ENCODE measurements around the gene HIVEP3. TPM values are rescaled to one million over a fixed set of nuclear protein-coding genes. Genes with fewer than 3 reads are reported as not detected.

Gene HIVEP3
- total and polyA plus RNA-seq, 4 experiments from 2014 or later, result 8.2 to 12.8 (median 10.8) TPM

DNA sequence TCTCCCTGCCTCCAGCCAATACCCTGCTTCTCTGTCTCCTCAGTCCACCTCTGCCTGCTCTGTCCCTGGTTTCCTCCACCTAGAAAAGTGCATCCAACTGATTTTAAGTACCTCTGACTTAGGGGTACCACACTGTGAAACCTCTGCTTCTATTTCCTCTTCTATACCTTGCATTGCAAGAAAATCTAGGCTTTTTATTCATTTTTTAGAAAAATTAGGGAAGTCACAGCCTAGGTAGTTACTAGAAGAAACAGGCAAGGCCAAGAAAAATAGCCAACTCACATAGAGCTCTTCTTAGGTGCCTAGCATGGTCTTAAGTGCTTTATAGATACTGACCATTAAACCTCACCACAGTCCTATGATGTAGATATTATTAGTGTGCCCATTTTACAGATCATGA is 39.1 kb downstream of the HIVEP3 start:
- ChIA-PET POLR2A (ENCODE audit: partially characterized antibody) (no interaction called here), CTCF (ENCODE audit: partially characterized antibody) (no interaction called here)
- Mint-ChIP-seq H3K9me3 (no peaks in the 10 kb centered on the region), H3K27me3 (no peaks in the 10 kb centered on the region), H3K4me3 (no peak overlapping the region), H3K4me1 (peaks cover 9 to 35% (median 28%) of the 10 kb centered on the region in 4 donors), H3K36me3 (no peaks in the 10 kb centered on the region), H3K27ac (peak overlapping the region in 1 of 7 donors; percentile 37)
- Histone ChIP-seq H3K27ac (ENCODE audit: low read depth, low read length) (no peak overlapping the region), H3K9me3 (ENCODE audit: control insufficient read depth in 1 of 2, low read length in 2 of 2) (no peaks in the 10 kb centered on the region), H3K27me3 (ENCODE audit: insufficient read depth, low read length) (no peaks in the 10 kb centered on the region), H3K4me1 (ENCODE audit: insufficient read depth, low read length) (peaks cover 11% of the 10 kb centered on the region), H3K4me3 (ENCODE audit: low read length in 2 of 2) (no peak overlapping the region), H3K36me3 (ENCODE audit: insufficient read depth, low read length) (no peaks in the 10 kb centered on the region)
- DNase-seq, result no peak
- intact Hi-C loops (cut with micrococcal nuclease), result no loop called here

GRCh38 chr1:41878911-41879310 is 39.8 kb downstream of the HIVEP3 start:
- Histone ChIP-seq H3K36me3 (ENCODE audit: insufficient read depth, low read length) (no peaks in the 10 kb centered on the region), H3K27me3 (ENCODE audit: insufficient read depth, low read length) (no peaks in the 10 kb centered on the region), H3K4me1 (ENCODE audit: insufficient read depth, low read length) (peaks cover 11% of the 10 kb centered on the region), H3K4me3 (ENCODE audit: low read length in 2 of 2) (no peak overlapping the region), H3K27ac (ENCODE audit: low read depth, low read length) (no peak overlapping the region), H3K9me3 (ENCODE audit: control insufficient read depth in 1 of 2, low read length in 2 of 2) (no peaks in the 10 kb centered on the region)
- Mint-ChIP-seq H3K36me3 (no peaks in the 10 kb centered on the region), H3K4me1 (peaks cover 9 to 41% (median 35%) of the 10 kb centered on the region in 4 donors), H3K27ac (no peak overlapping the region), H3K4me3 (no peak overlapping the region), H3K27me3 (no peaks in the 10 kb centered on the region), H3K9me3 (no peaks in the 10 kb centered on the region)
- no peak for DNase-seq
- intact Hi-C loops (cut with micrococcal nuclease), result no loop called here
- POLR2A ChIA-PET (ENCODE audit: partially characterized antibody), result no interaction called here
- CTCF ChIA-PET (ENCODE audit: partially characterized antibody), result no interaction called here

GRCh38 chr1:41878495-41878894 is 40.2 kb downstream of the HIVEP3 start:
- intact Hi-C loops (cut with micrococcal nuclease), result no loop called here
- H3K27me3 Mint-ChIP-seq, result no peaks in the 10 kb centered on the region
- no peaks in the 10 kb centered on the region for H3K36me3 Mint-ChIP-seq
- no peaks in the 10 kb centered on the region for H3K36me3 ChIP-seq (ENCODE audit: insufficient read depth, low read length)
- peaks cover 11% of the 10 kb centered on the region for H3K4me1 ChIP-seq (ENCODE audit: insufficient read depth, low read length)
- H3K9me3 ChIP-seq (ENCODE audit: control insufficient read depth in 1 of 2, low read length in 2 of 2), result no peaks in the 10 kb centered on the region
- no peak overlapping the region for H3K27ac Mint-ChIP-seq
- no peaks in the 10 kb centered on the region for H3K27me3 ChIP-seq (ENCODE audit: insufficient read depth, low read length)
- no peak for DNase-seq
- H3K4me3 ChIP-seq (ENCODE audit: low read length in 2 of 2), result no peak overlapping the region
- ChIA-PET POLR2A (ENCODE audit: partially characterized antibody) (no interaction called here), CTCF (ENCODE audit: partially characterized antibody) (no interaction called here)
- peaks cover 9 to 42% (median 35%) of the 10 kb centered on the region in 4 donors for H3K4me1 Mint-ChIP-seq
- H3K27ac ChIP-seq (ENCODE audit: low read depth, low read length), result no peak overlapping the region
- H3K9me3 Mint-ChIP-seq, result no peaks in the 10 kb centered on the region
- no peak overlapping the region for H3K4me3 Mint-ChIP-seq

DNA sequence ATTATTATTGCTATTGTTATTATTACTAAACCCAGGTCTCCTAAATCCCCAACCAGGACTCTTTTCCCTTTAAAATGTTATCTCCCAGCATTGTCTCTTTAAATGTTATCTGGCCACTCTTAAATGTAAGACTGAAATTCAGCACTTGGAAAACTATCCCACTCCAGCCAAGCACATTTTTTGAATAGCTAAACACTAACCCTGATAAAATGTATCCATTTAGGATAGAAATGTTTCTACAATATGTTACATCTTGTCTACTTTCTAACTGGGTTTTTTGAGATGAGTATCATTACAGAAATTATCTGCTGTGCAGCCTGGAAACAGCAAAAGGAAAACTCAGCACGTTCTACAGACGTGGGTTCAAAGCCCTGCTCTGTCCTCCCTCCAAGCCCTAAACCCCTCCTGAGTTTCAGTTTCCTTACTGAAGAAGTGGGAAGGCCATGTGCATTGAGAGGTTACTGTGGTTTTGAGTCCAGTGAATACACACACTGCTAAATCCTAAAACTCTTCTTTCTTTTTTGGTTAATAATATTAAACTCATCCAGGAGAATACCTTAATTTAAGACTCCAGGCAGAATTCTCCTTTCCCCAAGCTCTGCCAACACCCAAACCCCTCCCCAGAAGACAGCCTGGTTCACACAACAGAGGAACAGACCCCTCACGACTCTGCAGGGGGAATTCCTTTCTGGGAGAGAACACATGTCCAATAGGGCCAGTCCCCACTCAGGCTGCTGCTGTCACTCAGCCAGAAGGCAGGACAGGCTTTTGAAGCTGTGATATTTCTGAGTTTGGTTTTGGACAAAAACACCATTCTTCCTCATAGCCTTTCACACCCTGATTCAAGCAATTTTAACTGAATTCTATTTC is 41.9 kb downstream of the HIVEP3 start:
- ChIA-PET CTCF (ENCODE audit: partially characterized antibody) (no interaction called here), POLR2A (ENCODE audit: partially characterized antibody) (no interaction called here)
- Mint-ChIP-seq H3K27ac (peak overlapping the region in 1 of 7 donors; percentile 36), H3K27me3 (no peaks in the 10 kb centered on the region), H3K9me3 (peaks cover 0 to 1% (median 0%) of the 10 kb centered on the region in 8 donors), H3K4me1 (peaks cover under 1 to 31% (median 26%) of the 10 kb centered on the region in 4 donors), H3K36me3 (peaks cover 0 to 4% of the 10 kb centered on the region in 2 donors), H3K4me3 (no peak overlapping the region)
- Histone ChIP-seq H3K36me3 (ENCODE audit: insufficient read depth, low read length) (no peaks in the 10 kb centered on the region), H3K27me3 (ENCODE audit: insufficient read depth, low read length) (no peaks in the 10 kb centered on the region), H3K9me3 (ENCODE audit: control insufficient read depth in 1 of 2, low read length in 2 of 2) (no peaks in the 10 kb centered on the region), H3K27ac (ENCODE audit: low read depth, low read length) (no peak overlapping the region), H3K4me1 (ENCODE audit: insufficient read depth, low read length) (peaks cover 2% of the 10 kb centered on the region), H3K4me3 (ENCODE audit: low read length in 2 of 2) (no peak overlapping the region)
- no peak for DNase-seq
- intact Hi-C loops (cut with micrococcal nuclease), result no loop called here

GRCh38 chr1:41875487-41875886 is 43.2 kb downstream of the HIVEP3 start:
- Mint-ChIP-seq H3K4me1 (peaks cover 0 to 32% (median 25%) of the 10 kb centered on the region in 4 donors), H3K27me3 (no peaks in the 10 kb centered on the region), H3K9me3 (peaks cover 0 to 1% (median 0%) of the 10 kb centered on the region in 8 donors), H3K36me3 (peaks cover 0 to 4% of the 10 kb centered on the region in 2 donors), H3K27ac (peak overlapping the region in 2 of 7 donors; percentile 7 to 71), H3K4me3 (no peak overlapping the region)
- H3K4me1 ChIP-seq (ENCODE audit: insufficient read depth, low read length), result no peaks in the 10 kb centered on the region
- POLR2A ChIA-PET (ENCODE audit: partially characterized antibody), result no interaction called here
- H3K36me3 ChIP-seq (ENCODE audit: insufficient read depth, low read length), result no peaks in the 10 kb centered on the region
- intact Hi-C loops (cut with micrococcal nuclease), result no loop called here
- no peak overlapping the region for H3K27ac ChIP-seq (ENCODE audit: low read depth, low read length)
- CTCF ChIA-PET (ENCODE audit: partially characterized antibody), result interaction anchor here (0.9 kb wide), 1 partner anchor 16 kb away, joined by 6 read pairs; no protein-coding TSS in a partner anchor
- H3K9me3 ChIP-seq (ENCODE audit: control insufficient read depth in 1 of 2, low read length in 2 of 2), result no peaks in the 10 kb centered on the region
- no peak for DNase-seq
- H3K4me3 ChIP-seq (ENCODE audit: low read length in 2 of 2), result no peak overlapping the region
- no peaks in the 10 kb centered on the region for H3K27me3 ChIP-seq (ENCODE audit: insufficient read depth, low read length)

DNA sequence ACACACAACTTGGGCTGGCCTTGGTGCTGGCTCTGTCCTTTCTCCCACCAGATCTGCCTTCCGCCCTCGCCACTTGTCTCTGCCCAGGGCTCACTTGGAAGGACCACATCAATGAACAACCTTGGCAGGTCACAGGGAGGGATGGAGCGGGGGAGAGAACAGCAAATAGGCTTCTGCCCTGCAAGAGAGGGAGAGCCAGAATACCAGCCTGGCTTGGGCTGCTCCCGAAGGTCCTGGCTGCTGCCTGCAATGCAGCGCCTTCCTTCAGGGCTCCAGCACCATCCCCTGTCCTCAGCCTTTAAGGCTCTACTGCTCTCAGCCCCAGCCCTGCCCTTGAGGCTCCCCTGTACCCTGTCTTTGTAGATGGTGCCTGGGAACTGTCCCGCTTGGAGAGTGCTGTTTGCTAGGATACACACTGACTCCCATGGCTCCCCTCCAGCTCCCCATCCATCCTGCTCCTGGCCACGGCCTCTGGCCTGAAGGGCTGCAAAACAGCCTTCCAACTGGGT is 43.8 kb downstream of the HIVEP3 start:
- intact Hi-C loops (cut with micrococcal nuclease), result no loop called here
- Histone ChIP-seq H3K27ac (ENCODE audit: low read depth, low read length) (no peak overlapping the region), H3K4me1 (ENCODE audit: insufficient read depth, low read length) (no peaks in the 10 kb centered on the region), H3K4me3 (ENCODE audit: low read length in 2 of 2) (no peak overlapping the region), H3K9me3 (ENCODE audit: control insufficient read depth in 1 of 2, low read length in 2 of 2) (no peaks in the 10 kb centered on the region), H3K36me3 (ENCODE audit: insufficient read depth, low read length) (no peaks in the 10 kb centered on the region), H3K27me3 (ENCODE audit: insufficient read depth, low read length) (no peaks in the 10 kb centered on the region)
- DNase-seq, result no peak
- Mint-ChIP-seq H3K4me1 (peaks cover 3 to 33% (median 24%) of the 10 kb centered on the region in 4 donors), H3K27me3 (no peaks in the 10 kb centered on the region), H3K36me3 (peaks cover 0 to 4% of the 10 kb centered on the region in 2 donors), H3K27ac (peak overlapping the region in 5 of 7 donors; percentile 7 to 73 (median 64)), H3K9me3 (peaks cover 0 to 1% (median 0%) of the 10 kb centered on the region in 8 donors), H3K4me3 (no peak overlapping the region)
- ChIA-PET CTCF (ENCODE audit: partially characterized antibody) (interaction anchor here (0.9 kb wide), 1 partner anchor 17 kb away, joined by 6 read pairs; no protein-coding TSS in a partner anchor), POLR2A (ENCODE audit: partially characterized antibody) (no interaction called here)

DNA sequence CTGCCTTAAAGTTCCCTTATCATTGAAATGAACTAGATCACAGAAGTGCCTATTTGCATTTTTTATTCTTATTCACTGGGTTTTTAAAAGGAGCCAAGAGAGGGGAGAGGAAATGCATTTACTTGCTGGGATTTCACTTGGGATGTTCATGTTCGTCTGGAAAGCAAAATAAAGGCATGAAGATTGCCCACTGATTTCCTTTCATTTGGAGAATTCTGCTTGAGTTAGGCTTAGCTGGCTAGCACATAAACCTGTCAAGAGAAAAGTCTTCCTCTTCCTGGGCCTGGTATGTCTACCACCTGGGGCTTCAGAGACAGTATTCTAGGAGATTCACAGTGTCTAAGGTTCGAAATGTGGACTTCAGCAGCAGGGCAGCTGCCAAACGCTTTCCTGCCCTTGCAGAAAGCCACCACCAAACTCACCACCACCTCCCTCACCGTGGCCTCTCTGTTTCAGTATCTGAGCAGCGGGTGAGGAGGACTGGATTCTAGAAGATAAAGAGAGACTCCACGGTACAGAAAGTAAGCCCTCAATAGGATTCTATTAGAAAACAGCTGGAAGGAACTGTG is 44.5 kb downstream of the HIVEP3 start:
- H3K9me3 ChIP-seq (ENCODE audit: control insufficient read depth in 1 of 2, low read length in 2 of 2), result no peaks in the 10 kb centered on the region
- peaks cover 3 to 30% (median 25%) of the 10 kb centered on the region in 4 donors for H3K4me1 Mint-ChIP-seq
- intact Hi-C loops (cut with micrococcal nuclease), result no loop called here
- peaks cover 0 to 1% (median 0%) of the 10 kb centered on the region in 8 donors for H3K9me3 Mint-ChIP-seq
- H3K4me3 Mint-ChIP-seq, result no peak overlapping the region
- H3K27me3 ChIP-seq (ENCODE audit: insufficient read depth, low read length), result no peaks in the 10 kb centered on the region
- no peak overlapping the region for H3K27ac ChIP-seq (ENCODE audit: low read depth, low read length)
- H3K36me3 Mint-ChIP-seq, result peaks cover 0 to 4% of the 10 kb centered on the region in 2 donors
- no peak for DNase-seq
- ChIA-PET CTCF (ENCODE audit: partially characterized antibody) (no interaction called here), POLR2A (ENCODE audit: partially characterized antibody) (no interaction called here)
- no peaks in the 10 kb centered on the region for H3K27me3 Mint-ChIP-seq
- no peaks in the 10 kb centered on the region for H3K36me3 ChIP-seq (ENCODE audit: insufficient read depth, low read length)
- no peak overlapping the region for H3K4me3 ChIP-seq (ENCODE audit: low read length in 2 of 2)
- peak overlapping the region in 4 of 7 donors; percentile 15 to 73 (median 44) for H3K27ac Mint-ChIP-seq
- H3K4me1 ChIP-seq (ENCODE audit: insufficient read depth, low read length), result no peaks in the 10 kb centered on the region
